K562 (cell line): ENCODE measurements around the gene AK4.

Source experiments
- LARP7 ChIP-seq: fragments of 450-650 bp; IDR thresholded peaks from 2 replicates; pipeline ENCODE4 v1.6.1; 2016
- NFE2L1 ChIP-seq: fragments of 450-650 bp; IDR thresholded peaks from 2 replicates; pipeline ENCODE4 v1.6.1; 2016; ENCODE audit warnings: missing genetic modification characterization, low read depth, mild to moderate bottlenecking, missing compliant biosample characterization, moderate library complexity, borderline replicate concordance
- RFX1 ChIP-seq: fragments of 450-650 bp; IDR thresholded peaks from 2 replicates; pipeline ENCODE4 v1.6.1; 2016; ENCODE audit warnings: mild to moderate bottlenecking, moderate library complexity
- RNF2 ChIP-seq: sonication (generic); IDR thresholded peaks from 2 replicates; pipeline ENCODE4 v1.6.1; 2016

- TF ChIP-seq LARP7 (no peak), NFE2L1 (tag) (no peak), RNF2 (no peak), RFX1 (no peak)
These were observed 88.1 kb downstream of the AK4 start for GRCh38 chr1:65235867-65236805.
